ENCODE data around the gene CAMTA1.
A peak's percentile ranks its signal among the peaks of the same experiment; 100 is the strongest.

DNA sequence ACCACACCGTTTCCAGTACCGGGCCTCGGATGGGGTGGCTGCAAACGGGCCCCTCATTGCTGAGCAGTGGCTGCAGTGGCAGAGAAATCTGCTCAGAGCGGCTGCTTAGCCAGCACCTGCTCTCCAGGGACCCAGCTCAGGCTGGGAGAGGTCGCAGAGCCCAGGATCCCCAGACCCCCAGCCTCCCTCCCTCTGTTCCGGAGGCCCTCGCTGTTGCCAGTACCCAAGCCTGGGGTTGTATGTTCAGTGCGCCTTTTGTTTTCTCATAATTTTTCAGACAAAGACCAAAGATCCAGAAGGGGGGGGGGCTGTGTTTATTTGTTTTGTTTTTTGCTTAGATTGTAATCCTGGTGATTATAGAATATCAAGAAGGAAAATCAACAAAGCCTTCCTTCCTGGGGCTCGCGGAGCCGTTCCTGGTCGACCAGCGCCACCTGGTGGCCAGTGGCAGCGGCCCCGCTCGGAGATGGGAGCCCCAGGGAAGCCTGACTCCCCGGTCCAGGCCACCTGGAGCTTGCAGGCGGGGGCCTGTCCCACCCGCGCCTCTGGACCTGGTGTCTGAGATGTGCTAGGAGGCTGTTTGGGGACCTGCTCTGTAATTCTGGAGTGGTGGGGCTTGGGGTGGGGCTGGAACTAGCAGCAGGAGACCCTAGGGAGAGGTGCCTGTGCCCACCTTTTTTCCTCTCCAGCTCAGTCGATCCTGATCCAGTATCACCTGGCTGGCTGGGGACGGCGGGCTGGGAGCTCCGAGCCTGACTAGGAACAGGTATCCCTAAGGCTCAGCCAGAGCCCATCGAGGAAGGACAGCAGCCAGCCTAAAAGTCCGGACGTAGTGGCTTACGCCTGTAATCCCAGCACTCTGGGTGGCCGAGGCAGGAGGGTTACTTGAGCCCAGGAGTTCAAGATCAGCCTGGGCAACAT, 862.0 kb downstream of the CAMTA1 start:
- TF ChIP-seq CTCF (IDR thresholded peaks at IDR 0.05; ENCODE audit: low read depth, low read length, missing input control) = peak; percentile 87
- TF ChIP-seq, protein P1, sequence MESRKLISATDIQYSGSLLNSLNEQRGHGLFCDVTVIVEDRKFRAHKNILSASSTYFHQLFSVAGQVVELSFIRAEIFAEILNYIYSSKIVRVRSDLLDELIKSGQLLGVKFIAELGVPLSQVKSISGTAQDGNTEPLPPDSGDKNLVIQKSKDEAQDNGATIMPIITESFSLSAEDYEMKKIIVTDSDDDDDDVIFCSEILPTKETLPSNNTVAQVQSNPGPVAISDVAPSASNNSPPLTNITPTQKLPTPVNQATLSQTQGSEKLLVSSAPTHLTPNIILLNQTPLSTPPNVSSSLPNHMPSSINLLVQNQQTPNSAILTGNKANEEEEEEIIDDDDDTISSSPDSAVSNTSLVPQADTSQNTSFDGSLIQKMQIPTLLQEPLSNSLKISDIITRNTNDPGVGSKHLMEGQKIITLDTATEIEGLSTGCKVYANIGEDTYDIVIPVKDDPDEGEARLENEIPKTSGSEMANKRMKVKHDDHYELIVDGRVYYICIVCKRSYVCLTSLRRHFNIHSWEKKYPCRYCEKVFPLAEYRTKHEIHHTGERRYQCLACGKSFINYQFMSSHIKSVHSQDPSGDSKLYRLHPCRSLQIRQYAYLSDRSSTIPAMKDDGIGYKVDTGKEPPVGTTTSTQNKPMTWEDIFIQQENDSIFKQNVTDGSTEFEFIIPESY (IDR thresholded peaks at IDR 0.05) = no peak

Data from liver (tissue), 2 donors.